IMR-90 (cell line): ENCODE data around the gene C16orf87. TPM values are rescaled to one million over a fixed set of nuclear protein-coding genes. Genes with fewer than 3 reads are reported as not detected.

Experiments used
- ATAC-seq: fragments of 200-7000 bp; cut with Tn5 transposase; 2 replicates; pipeline ENCODE4 v1.9.1; 2020; ENCODE audit warnings: low read depth, mild to moderate bottlenecking, moderate library complexity
- BruUV-seq: library from RNA; stranded (reverse); fragments of 400-500 nt; replicated peaks from 2 replicates; lab custom pipeline; 2021; lab: Mats Ljungman, UMichigan
- CTCF ChIA-PET: fragments of 300-600 bp; formaldehyde crosslinking; extraction: SDS; loops from one replicate; lab custom pipeline; 2021; ENCODE audit warnings: antibody characterized with exemption; lab: Yijun Ruan, JAX
- POLR2A ChIA-PET: fragments of 300-600 bp; sonication (Branson Sonifier 250); formaldehyde crosslinking; loops from one replicate; lab custom pipeline; 2022; ENCODE audit warnings: antibody characterized with exemption; ENCODE audit not compliant: unreplicated experiment; lab: Charles Lee
- DNase-seq: peaks from one replicate; pipeline ENCODE4 v3.0.0; 2013
- H2AFZ ChIP-seq: replicated peaks from 2 replicates; pipeline ENCODE3; 2013; ENCODE audit warnings: low read length, mild to moderate bottlenecking; ENCODE audit not compliant: poor library complexity
- H2AK5ac ChIP-seq: 2 replicates; pipeline ENCODE4 v1.6.1; 2013; ENCODE audit warnings: low read depth, low read length, inconsistent platforms
- H2AK9ac ChIP-seq: replicated peaks from 2 replicates; pipeline ENCODE3; 2013; ENCODE audit warnings: mild to moderate bottlenecking, low read depth, low read length, moderate library complexity; ENCODE audit not compliant: poor library complexity
- H2BK120ac ChIP-seq: 2 replicates; pipeline ENCODE4 v1.6.1; 2013; ENCODE audit warnings: low read depth, low read length, inconsistent platforms
- H2BK15ac ChIP-seq: 3 replicates; pipeline ENCODE4 v1.6.1; 2013; ENCODE audit warnings: low read depth, low read length, inconsistent platforms
- H2BK20ac ChIP-seq: 2 replicates; pipeline ENCODE4 v1.6.1; 2013; ENCODE audit warnings: low read depth, mild to moderate bottlenecking, inconsistent platforms, low read length, moderate library complexity
- H2BK5ac ChIP-seq: 2 replicates; pipeline ENCODE4 v1.6.1; 2013; ENCODE audit warnings: mild to moderate bottlenecking, low read depth, low read length, inconsistent platforms; ENCODE audit not compliant: poor library complexity, severe bottlenecking
- H3K14ac ChIP-seq: replicated peaks from 2 replicates; pipeline ENCODE4 v1.6.1; 2013; ENCODE audit warnings: low read depth, low read length, inconsistent platforms
- H3K18ac ChIP-seq: 2 replicates; pipeline ENCODE4 v1.6.1; 2013; ENCODE audit warnings: low read depth, low read length, control low read depth
- H3K23ac ChIP-seq: 2 replicates; pipeline ENCODE4 v1.6.1; 2013; ENCODE audit warnings: low read depth, low read length, inconsistent platforms
- H3K27ac ChIP-seq: 2 replicates; pipeline ENCODE4 v1.5.1; 2013; ENCODE audit warnings: mild to moderate bottlenecking, control low read depth, low read length; ENCODE audit not compliant: insufficient read depth
- H3K27me3 ChIP-seq: 2 replicates; pipeline ENCODE4 v1.6.1; 2013; ENCODE audit warnings: low read length; ENCODE audit not compliant: control insufficient read depth, insufficient read depth
- H3K36me3 ChIP-seq: 2 replicates; pipeline ENCODE4 v1.6.1; 2013; ENCODE audit warnings: low read length, mixed read lengths; ENCODE audit not compliant: control insufficient read depth, insufficient read depth
- H3K4ac ChIP-seq: 2 replicates; pipeline ENCODE4 v1.6.1; 2013; ENCODE audit warnings: low read depth, low read length, inconsistent platforms
- H3K4me1 ChIP-seq: 2 replicates; pipeline ENCODE4 v1.6.1; 2013; ENCODE audit warnings: low read length, mixed read lengths; ENCODE audit not compliant: control insufficient read depth, insufficient read depth
- H3K4me2 ChIP-seq: 2 replicates; pipeline ENCODE4 v1.6.1; 2013; ENCODE audit warnings: low read depth, mild to moderate bottlenecking, control low read depth, low read length, moderate library complexity
- H3K4me3 ChIP-seq: 2 replicates; pipeline ENCODE4 v1.5.1; 2013; ENCODE audit warnings: low read depth, mild to moderate bottlenecking, control low read depth, low read length, moderate library complexity; ENCODE audit not compliant: insufficient read depth
- H3K56ac ChIP-seq: 2 replicates; pipeline ENCODE4 v1.6.1; 2013; ENCODE audit warnings: low read length, inconsistent platforms; ENCODE audit not compliant: insufficient read depth; ENCODE audit errors: extremely low read depth
- H3K79me1 ChIP-seq, 2 experiments: 2 replicates each; pipeline ENCODE4 v1.6.1; 2013; ENCODE audit warnings: low read length in 2 of 2, inconsistent platforms in 1 of 2, low read depth in 1 of 2
- H3K9ac ChIP-seq: 2 replicates; pipeline ENCODE4 v1.6.1; 2013; ENCODE audit warnings: low read depth, low read length, control low read depth
- H3K9me1 ChIP-seq: 2 replicates; pipeline ENCODE4 v1.6.1; 2013; ENCODE audit warnings: low read length, inconsistent platforms; ENCODE audit not compliant: insufficient read depth
- H3K9me3 ChIP-seq: 2 replicates; pipeline ENCODE4 v1.6.1; 2013; ENCODE audit warnings: low read length; ENCODE audit not compliant: control insufficient read depth, insufficient read depth
- H4K20me1 ChIP-seq: 2 replicates; pipeline ENCODE4 v1.6.1; 2013; ENCODE audit warnings: low read length, inconsistent platforms; ENCODE audit not compliant: insufficient read depth
- H4K5ac ChIP-seq: 2 replicates; pipeline ENCODE4 v1.6.1; 2013; ENCODE audit warnings: mild to moderate bottlenecking, low read depth, low read length, control low read depth
- H4K8ac ChIP-seq, 2 experiments: 2 replicates each; pipeline ENCODE4 v1.6.1; 2013; ENCODE audit warnings: low read depth in 2 of 2, low read length in 2 of 2, control low read depth in 1 of 2, inconsistent platforms in 1 of 2
- H4K91ac ChIP-seq: 2 replicates; pipeline ENCODE4 v1.6.1; 2013; ENCODE audit warnings: low read depth, low read length, inconsistent platforms; ENCODE audit not compliant: insufficient read depth
- BHLHE40 ChIP-seq: fragments of 150-350 bp; IDR thresholded peaks from 2 replicates; pipeline ENCODE4 v1.6.1; 2016; ENCODE audit warnings: mild to moderate bottlenecking, low read depth, low read length
- CEBPB ChIP-seq: IDR thresholded peaks from 2 replicates; pipeline ENCODE4 v1.6.1; 2012; ENCODE audit warnings: low read depth, low read length, improper control_type of control experiment
- CHD1 ChIP-seq: IDR thresholded peaks from 2 replicates; pipeline ENCODE4 v1.6.1; 2012; ENCODE audit warnings: low read depth, low read length, improper control_type of control experiment
- FOS ChIP-seq: fragments of 150-350 bp; IDR thresholded peaks from 2 replicates; pipeline ENCODE4 v1.6.1; 2016; ENCODE audit warnings: low read depth, low read length
- MAFK ChIP-seq: IDR thresholded peaks from 2 replicates; pipeline ENCODE4 v1.6.1; 2012; ENCODE audit warnings: low read depth, low read length, improper control_type of control experiment
- MAZ ChIP-seq: IDR thresholded peaks from 2 replicates; pipeline ENCODE4 v1.6.1; 2012; ENCODE audit warnings: low read depth, mild to moderate bottlenecking, low read length, improper control_type of control experiment, moderate library complexity, borderline replicate concordance
- MXI1 ChIP-seq: IDR thresholded peaks from 2 replicates; pipeline ENCODE4 v1.6.1; 2012; ENCODE audit warnings: low read depth, mild to moderate bottlenecking, low read length, moderate library complexity, borderline replicate concordance
- NFE2L2 ChIP-seq: fragments of 150-350 bp; IDR thresholded peaks from 2 replicates; pipeline ENCODE4 v1.6.1; 2016; ENCODE audit warnings: low read depth, mild to moderate bottlenecking, low read length
- POLR2A ChIP-seq: IDR thresholded peaks from 2 replicates; pipeline ENCODE4 v1.6.1; 2012; ENCODE audit warnings: mild to moderate bottlenecking, low read depth, low read length
- RAD21 ChIP-seq: IDR thresholded peaks from 2 replicates; pipeline ENCODE4 v1.6.1; 2012; ENCODE audit warnings: low read length, improper control_type of control experiment
- RCOR1 ChIP-seq: IDR thresholded peaks from 2 replicates; pipeline ENCODE4 v1.6.1; 2012; ENCODE audit warnings: mild to moderate bottlenecking, low read length, improper control_type of control experiment; ENCODE audit not compliant: insufficient replicate concordance
- RFX5 ChIP-seq: IDR thresholded peaks from 2 replicates; pipeline ENCODE4 v1.8.0; 2012; ENCODE audit warnings: low read depth, mild to moderate bottlenecking, low read length, moderate library complexity
- SMC3 ChIP-seq: fragments of 150-350 bp; IDR thresholded peaks from 2 replicates; pipeline ENCODE4 v1.6.1; 2016; ENCODE audit warnings: low read depth, mild to moderate bottlenecking, antibody characterized with exemption, low read length, moderate library complexity
- WGBS, 2 experiments: methylation state at CpG; one replicate each; pipeline versions ENCODE4 v1.1.5 to v1.1.7; 2013; ENCODE audit warnings: missing lambda C conversion rate in 2 of 2; ENCODE audit not compliant: insufficient read length in 1 of 2; ENCODE audit errors: extremely low coverage in 2 of 2; 5-methylcytosine and 5-hydroxymethylcytosine counted together
- dilution Hi-C: fragments of 300-500 bp; cut with HindIII; formaldehyde crosslinking; loops from one replicate; pipeline ENCODE4 v1.14.3; 2018; ENCODE audit warnings: low sequenced_read_pairs; ENCODE audit not compliant: unreplicated experiment
- in situ Hi-C: fragments of 300-500 bp; cut with MboI; formaldehyde crosslinking; loops from 3 replicates; pipeline ENCODE4 v1.14.3; 2019; ENCODE audit warnings: low sequenced_read_pairs, inconsistent platforms, mixed read lengths
- intact Hi-C: fragments of 100-400 bp; cut with micrococcal nuclease; formaldehyde crosslinking; loops from 2 replicates; pipeline ENCODE4 v1.10.0; 2022
- polyA plus RNA-seq, 3 experiments: library from polyadenylated mRNA; depleted of rRNA; stranded (reverse); fragments of >200 nt; gene quantifications; 2 replicates each; pipeline ENCODE4 v1.2.3, GENCODE V29; 2012; ENCODE audit warnings: low replicate concordance in 1 of 3
- total RNA-seq: library from RNA; depleted of rRNA; stranded (reverse); fragments of >200 nt; gene quantifications from 2 replicates; pipeline ENCODE4 v1.2.3, GENCODE V29; 2012
- TF ChIP-seq, protein P1 (sequence below): conservative IDR thresholded peaks from 2 replicates; pipeline ENCODE4 v1.5.1; 2012; ENCODE audit warnings: mild to moderate bottlenecking, low read depth, low read length, improper control_type of control experiment
- TF ChIP-seq, protein P2 (sequence below): fragments of 150-350 bp; IDR thresholded peaks from 2 replicates; pipeline ENCODE4 v1.6.1; 2016; ENCODE audit warnings: low read depth, mild to moderate bottlenecking, low read length, moderate library complexity, borderline replicate concordance
- TF ChIP-seq, protein P3 (sequence below): fragments of 150-350 bp; IDR thresholded peaks from 2 replicates; pipeline ENCODE4 v1.6.1; 2017; ENCODE audit warnings: mild to moderate bottlenecking, antibody characterized with exemption, low read length, low read depth

The C16orf87 gene
- total and polyA plus RNA-seq, 2 of the 4 experiments (the other 2 are of a cell fraction): 6.3 to 8.1 TPM

- dilution Hi-C loops: no loop called here
- ChIA-PET POLR2A (no interaction called here), CTCF (interaction anchor here (0.5 to 1.0 kb wide), 3 partner anchors 12 to 188 kb away, joined by 3 to 7 read pairs (median 5); no protein-coding TSS in a partner anchor)
- H3K27ac ChIP-seq: peak overlapping the region; percentile 94
- peak overlapping the region; percentile 75; the same call in 1 of the 2 replicates for H2BK20ac ChIP-seq
- intact Hi-C loops: loop anchor here (2.0 kb wide), 1 partner anchor 140 kb away; no protein-coding TSS in a partner anchor
- in situ Hi-C loops: no loop called here
- no TSS peak for BruUV-seq
- H2AK9ac ChIP-seq: peak overlapping the region; percentile 99
- TF ChIP-seq MAFK: no peak
- TF ChIP-seq, protein P1, sequence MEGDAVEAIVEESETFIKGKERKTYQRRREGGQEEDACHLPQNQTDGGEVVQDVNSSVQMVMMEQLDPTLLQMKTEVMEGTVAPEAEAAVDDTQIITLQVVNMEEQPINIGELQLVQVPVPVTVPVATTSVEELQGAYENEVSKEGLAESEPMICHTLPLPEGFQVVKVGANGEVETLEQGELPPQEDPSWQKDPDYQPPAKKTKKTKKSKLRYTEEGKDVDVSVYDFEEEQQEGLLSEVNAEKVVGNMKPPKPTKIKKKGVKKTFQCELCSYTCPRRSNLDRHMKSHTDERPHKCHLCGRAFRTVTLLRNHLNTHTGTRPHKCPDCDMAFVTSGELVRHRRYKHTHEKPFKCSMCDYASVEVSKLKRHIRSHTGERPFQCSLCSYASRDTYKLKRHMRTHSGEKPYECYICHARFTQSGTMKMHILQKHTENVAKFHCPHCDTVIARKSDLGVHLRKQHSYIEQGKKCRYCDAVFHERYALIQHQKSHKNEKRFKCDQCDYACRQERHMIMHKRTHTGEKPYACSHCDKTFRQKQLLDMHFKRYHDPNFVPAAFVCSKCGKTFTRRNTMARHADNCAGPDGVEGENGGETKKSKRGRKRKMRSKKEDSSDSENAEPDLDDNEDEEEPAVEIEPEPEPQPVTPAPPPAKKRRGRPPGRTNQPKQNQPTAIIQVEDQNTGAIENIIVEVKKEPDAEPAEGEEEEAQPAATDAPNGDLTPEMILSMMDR: no peak
- TF ChIP-seq SMC3: no peak
- no peak; the same call in 1 of the 2 replicates for TF ChIP-seq POLR2A
- no peak for TF ChIP-seq RFX5
- no peak for TF ChIP-seq RAD21
- TF ChIP-seq RCOR1: no peak
- TF ChIP-seq MAZ: no peak
- no peak for TF ChIP-seq MXI1
- TF ChIP-seq CEBPB: no peak
- TF ChIP-seq NFE2L2: no peak
- TF ChIP-seq BHLHE40: no peak
- TF ChIP-seq, protein P2, sequence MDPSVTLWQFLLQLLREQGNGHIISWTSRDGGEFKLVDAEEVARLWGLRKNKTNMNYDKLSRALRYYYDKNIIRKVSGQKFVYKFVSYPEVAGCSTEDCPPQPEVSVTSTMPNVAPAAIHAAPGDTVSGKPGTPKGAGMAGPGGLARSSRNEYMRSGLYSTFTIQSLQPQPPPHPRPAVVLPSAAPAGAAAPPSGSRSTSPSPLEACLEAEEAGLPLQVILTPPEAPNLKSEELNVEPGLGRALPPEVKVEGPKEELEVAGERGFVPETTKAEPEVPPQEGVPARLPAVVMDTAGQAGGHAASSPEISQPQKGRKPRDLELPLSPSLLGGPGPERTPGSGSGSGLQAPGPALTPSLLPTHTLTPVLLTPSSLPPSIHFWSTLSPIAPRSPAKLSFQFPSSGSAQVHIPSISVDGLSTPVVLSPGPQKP: no peak
- TF ChIP-seq FOS: no peak
- no peak for TF ChIP-seq CHD1
- TF ChIP-seq, protein P3, sequence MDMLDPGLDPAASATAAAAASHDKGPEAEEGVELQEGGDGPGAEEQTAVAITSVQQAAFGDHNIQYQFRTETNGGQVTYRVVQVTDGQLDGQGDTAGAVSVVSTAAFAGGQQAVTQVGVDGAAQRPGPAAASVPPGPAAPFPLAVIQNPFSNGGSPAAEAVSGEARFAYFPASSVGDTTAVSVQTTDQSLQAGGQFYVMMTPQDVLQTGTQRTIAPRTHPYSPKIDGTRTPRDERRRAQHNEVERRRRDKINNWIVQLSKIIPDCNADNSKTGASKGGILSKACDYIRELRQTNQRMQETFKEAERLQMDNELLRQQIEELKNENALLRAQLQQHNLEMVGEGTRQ: no peak
- H3K9me3 ChIP-seq: no peaks in the 10 kb centered on the region
- peak overlapping the region; percentile 91 for H2AK5ac ChIP-seq
- H3K23ac ChIP-seq: peak overlapping the region; percentile 92
- 0% methylated on average over 11 of the region's 45 CpGs; no CpG with 5 or more reads in 1 of the 2 experiments for WGBS, 2 experiments
- peak overlapping the region; percentile 38; the same call in 2 of the 3 replicates for H2BK15ac ChIP-seq
- H4K91ac ChIP-seq: peak overlapping the region; percentile 87
- H2AFZ ChIP-seq: peak overlapping the region; percentile 95
- no peaks in the 10 kb centered on the region for H4K20me1 ChIP-seq
- peak overlapping the region; percentile 87 for H3K4ac ChIP-seq
- peak overlapping the region; percentile 100 for H3K9ac ChIP-seq
- peak overlapping the region; percentile 98 for H3K4me3 ChIP-seq
- H3K4me1 ChIP-seq: peaks cover 8% of the 10 kb centered on the region
- peak overlapping the region; percentile 95 for H3K56ac ChIP-seq
- peak overlapping the region; percentile 21 to 89 for H4K8ac ChIP-seq
- H3K4me2 ChIP-seq: peak overlapping the region; percentile 97
- H3K14ac ChIP-seq: peak overlapping the region; percentile 93
- H2BK120ac ChIP-seq: peak overlapping the region; percentile 17
- ATAC-seq (peak; percentile 9), DNase-seq (no peak)
- no peaks in the 10 kb centered on the region for H3K27me3 ChIP-seq
- H2BK5ac ChIP-seq: peak overlapping the region; percentile 96
- H3K18ac ChIP-seq: peak overlapping the region; percentile 90
- H3K36me3 ChIP-seq: no peaks in the 10 kb centered on the region
- H4K5ac ChIP-seq: peak overlapping the region; percentile 97
- H3K79me1 ChIP-seq: no peaks in the 10 kb centered on the region; a peak in 1 of 4 replicates
- H3K9me1 ChIP-seq: no peaks in the 10 kb centered on the region
Measured at GRCh38 chr16:46830417-46830901, 521 bp downstream of the C16orf87 start.
